Inflammatory macrophage treated with lipopolysaccharide for 1 hour (primary cell): Measurements from ENCODE around the gene METTL26.
A peak's percentile ranks its signal among the peaks of the same experiment; 100 is the strongest.

Experiments used
- DNase-seq, 2 donors: peaks; one replicate each; pipeline ENCODE4 v3.0.0-alpha.2; 2020 to 2022

METTL26 gene

DNA sequence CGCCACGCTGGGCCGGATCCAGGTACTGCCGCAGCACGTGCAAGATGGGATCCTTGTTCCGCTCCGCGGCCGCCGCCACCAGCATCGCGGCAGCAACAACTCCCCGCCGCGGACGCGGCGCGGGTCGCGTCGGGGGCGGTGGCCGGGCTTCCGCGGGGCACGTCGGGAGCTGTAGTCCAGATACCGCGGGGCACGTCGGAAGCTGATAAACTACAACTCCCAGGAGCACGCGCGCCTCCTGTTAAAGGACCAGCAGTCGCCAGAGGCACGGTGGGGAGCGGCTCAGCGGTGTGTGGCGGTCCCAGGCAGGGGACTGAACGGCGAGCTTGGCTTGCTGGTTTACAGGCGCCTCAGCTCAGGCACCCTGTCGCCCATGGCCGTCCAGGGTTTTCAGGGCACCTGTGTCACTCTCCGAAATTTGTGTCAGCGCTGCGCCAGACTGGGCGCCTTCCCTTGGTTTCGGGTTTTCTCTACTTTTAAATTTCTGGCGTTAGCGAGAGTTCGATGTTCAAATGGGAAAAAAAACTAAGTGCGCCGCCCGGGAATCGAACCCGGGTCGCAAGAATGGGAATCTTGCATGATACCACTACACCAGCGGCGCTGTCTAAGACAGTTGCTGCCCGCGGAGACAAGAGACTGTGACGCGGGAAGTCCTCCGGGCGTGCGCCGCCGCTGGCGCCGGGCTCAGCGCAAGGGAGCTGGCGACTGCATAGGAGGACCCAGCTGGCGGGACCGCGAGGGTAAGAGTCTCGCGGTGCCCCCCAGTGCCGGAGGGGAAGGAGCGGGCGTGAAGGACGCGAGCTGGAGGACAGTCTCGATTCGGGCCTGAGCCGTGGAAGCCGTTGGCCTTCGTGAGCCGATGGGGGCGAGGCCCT, at the start of gene METTL26:
METTL26 (minus strand) TSS at position 100 of the 875 bp plus-strand sequence; CDS start at position 85, 15 bp downstream.
- DNase-seq, result peak; percentile 86 to 98

DNA sequence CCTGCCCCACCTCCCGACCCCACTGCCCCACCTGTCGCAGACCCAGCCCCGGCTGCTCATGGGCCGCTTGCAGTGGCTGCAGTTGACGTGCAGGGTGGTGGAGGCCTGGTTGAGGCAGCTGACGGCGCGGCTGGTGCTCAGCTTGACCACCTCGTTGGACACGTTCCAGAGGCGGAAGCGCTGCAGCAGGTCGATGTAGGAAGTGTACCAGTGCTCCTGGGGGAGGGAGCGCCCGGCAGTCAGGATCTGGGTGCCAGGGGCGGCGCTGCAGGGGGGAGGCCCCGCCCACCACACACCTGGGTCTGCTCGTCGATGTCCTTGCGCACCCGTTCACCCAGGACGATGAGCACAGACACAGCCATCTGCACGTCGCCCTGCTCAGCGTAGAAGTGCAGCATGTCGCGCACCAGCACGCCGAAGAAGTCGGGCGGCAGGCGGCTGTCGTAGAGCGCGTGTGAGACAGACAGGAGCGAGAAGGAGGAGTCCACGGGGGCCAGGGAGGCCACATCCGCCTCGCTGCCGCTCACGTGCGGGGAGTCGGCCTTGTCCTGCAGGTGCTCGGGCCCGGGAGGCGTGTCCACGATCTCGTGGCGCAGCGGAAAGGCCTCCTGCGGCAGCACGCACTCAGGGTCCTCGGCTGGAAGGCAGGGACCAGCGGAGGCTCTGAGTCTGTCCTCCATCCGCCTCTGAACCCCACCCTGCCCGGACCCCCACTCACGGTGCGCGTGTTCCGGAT, 49.0 kb upstream of the METTL26 start:
- DNase-seq, result no peak

DNA sequence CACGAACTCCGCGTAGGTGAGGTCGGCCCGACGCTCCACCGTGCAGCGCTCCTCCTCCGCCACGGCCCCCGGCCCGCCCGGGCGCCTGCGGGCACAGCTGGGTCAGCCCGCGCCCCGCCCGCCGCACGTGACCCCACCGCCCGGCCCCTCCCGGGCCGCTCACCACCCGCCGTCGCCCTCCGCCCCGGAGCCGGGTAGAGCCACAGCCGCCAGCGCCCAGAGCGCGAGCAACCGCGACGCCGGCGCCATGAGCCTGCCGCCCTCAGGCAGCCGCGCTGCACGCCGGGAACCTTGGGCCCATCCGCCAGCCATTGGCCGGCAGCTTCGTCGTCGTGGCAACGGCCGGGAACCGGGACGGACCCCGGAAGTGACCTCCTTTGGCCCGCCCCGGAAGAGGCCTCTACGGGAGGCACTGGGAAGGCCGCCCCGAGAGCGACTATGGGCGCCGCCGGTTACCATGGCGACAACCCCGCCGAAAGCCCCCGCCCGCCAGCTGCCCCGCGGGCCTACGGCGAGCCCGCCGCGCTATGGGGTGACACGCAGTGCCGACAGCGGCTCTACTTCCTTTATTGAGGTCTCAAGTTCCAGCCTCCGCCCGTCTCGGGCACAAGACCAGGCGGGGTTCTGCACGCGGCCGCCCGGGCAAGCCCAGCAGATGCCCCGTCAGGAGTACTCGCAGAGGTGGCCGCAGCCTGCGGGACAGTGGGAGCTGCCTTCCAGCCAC, 48.1 kb upstream of the METTL26 start, which contains the start of gene JMJD8:
JMJD8 (minus strand) TSS at position 264 of the 724 bp plus-strand sequence; CDS start at position 249, 15 bp downstream.
- DNase-seq, result peak; percentile 95 to 98

- no peak for DNase-seq
Measured at GRCh38 chr16:683396-684070, 47.4 kb upstream of the METTL26 start.

- DNase-seq, result no peak
Measured at GRCh38 chr16:682493-683395, 46.6 kb upstream of the METTL26 start.

- DNase-seq, result no peak
Measured at GRCh38 chr16:681746-682427, 45.8 kb upstream of the METTL26 start.

- peak in 1 of 2 donors; percentile 25 for DNase-seq
Measured at GRCh38 chr16:680967-681745, 45.1 kb upstream of the METTL26 start.

DNA sequence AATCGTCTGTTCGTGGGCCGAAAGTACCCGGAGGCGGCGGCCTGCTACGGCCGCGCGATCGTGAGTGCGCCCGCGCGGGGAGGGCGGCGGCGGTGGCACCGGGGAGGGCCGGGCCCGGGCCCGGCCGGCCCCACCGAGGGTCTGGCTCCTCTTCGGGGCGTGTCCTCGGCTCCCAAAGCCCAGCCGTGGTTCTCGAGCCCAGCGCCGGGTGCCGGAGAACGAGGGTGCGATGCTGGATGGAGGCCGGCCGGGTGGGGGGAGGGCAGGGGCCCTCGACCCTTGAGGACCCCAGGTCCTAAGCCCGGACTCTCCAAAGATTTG, 44.5 kb upstream of the METTL26 start:
- no peak for DNase-seq

- DNase-seq, result peak; percentile 87 to 89
Measured at GRCh38 chr16:679814-680624, 43.9 kb upstream of the METTL26 start, which contains the start of gene STUB1. Gene STUB1, plus strand, starts transcription at chr16:680410. Its CDS starts 116 bp downstream, at chr16:680526.

GRCh38 chr16:678858-679813, 43.0 kb upstream of the METTL26 start:
- peak in 1 of 2 donors; percentile 39 for DNase-seq

- no peak for DNase-seq
Measured at GRCh38 chr16:678209-678857, 42.2 kb upstream of the METTL26 start.

DNA sequence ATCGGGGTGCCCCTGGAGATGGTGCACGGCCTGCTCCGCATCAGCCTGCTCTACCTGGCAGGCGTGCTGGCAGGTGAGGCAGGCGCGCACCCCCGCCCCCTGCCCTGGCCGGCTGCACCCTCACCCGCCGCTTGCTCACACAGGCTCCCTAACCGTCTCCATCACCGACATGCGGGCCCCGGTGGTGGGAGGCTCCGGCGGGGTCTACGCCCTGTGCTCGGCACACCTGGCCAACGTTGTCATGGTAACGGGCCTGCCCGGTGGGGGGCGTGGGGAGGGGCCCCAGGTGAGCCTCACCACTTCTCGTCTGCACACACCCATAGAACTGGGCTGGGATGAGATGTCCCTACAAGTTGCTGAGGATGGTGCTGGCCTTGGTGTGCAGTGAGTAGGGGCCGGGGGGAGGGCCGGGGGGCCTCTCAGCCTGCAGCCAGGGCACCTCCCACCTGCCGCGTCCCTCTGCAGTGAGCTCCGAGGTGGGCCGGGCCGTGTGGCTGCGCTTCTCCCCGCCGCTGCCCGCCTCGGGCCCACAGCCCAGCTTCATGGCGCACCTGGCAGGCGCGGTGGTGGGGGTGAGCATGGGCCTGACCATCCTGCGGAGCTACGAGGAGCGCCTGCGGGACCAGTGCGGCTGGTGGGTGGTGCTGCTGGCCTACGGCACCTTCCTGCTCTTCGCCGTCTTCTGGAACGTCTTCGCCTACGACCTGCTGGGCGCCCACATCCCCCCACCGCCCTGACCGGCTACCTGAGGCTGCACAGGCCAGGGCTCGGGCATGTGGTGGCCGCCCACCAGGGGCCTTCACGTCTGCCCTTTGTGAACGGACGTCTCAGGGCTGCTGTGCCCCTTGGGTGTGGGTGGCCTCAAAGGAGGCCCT, 41.4 kb upstream of the METTL26 start:
- no peak for DNase-seq

GRCh38 chr16:676913-677312, 40.8 kb upstream of the METTL26 start:
- no peak for DNase-seq

DNA sequence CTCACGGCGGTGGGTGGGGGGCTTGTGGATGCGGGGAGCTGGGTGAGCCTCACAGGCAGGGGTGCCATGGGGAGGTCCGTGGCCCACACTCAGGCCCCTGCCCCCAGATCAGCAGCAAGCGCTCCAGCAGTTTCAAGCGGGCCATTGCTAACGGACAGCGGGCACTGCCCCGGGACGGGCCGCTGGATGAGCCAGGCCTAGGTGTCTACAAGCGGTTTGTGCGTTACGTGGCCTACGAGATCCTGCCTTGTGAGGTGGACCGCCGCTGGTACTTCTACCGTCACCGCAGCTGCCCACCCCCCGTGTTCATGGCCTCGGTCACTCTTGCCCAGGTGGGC, 40.4 kb upstream of the METTL26 start:
- DNase-seq, result no peak

- DNase-seq, result no peak
Measured at GRCh38 chr16:675884-676564, 39.9 kb upstream of the METTL26 start.
